Adrenal gland (tissue), 12 donors: Measurements from ENCODE around the gene CCHCR1. TPM values are rescaled to one million over a fixed set of nuclear protein-coding genes. Genes with fewer than 3 reads are reported as not detected.
"Not testable (repeated sequence)": the region's sequence is repeated elsewhere in the genome, so short reads cannot be mapped to it uniquely, and the experiment has no call there.

Experiments
- DNase-seq, 7 donors: peaks; one replicate each; pipeline ENCODE4 v3.0.0-alpha.2; 2019 to 2020
- H3K27ac ChIP-seq, 5 donors: fragments of 200-600 bp; sonication (generic) in 4 of 5; 1 replicate in 3 of 5; 2 replicates in 2 of 5; pipeline versions ENCODE4 v1.5.1 to v1.8.0; 2016 to 2020; ENCODE audit warnings: mild to moderate bottlenecking in 1 of 5
- H3K27me3 ChIP-seq: fragments of 200-600 bp; 2 replicates; pipeline ENCODE4 v1.8.0; 2021
- H3K36me3 ChIP-seq, 2 donors: fragments of 200-600 bp; replicated peaks in 1 of 2; 1 replicate in 1 of 2; 2 replicates in 1 of 2; pipeline versions ENCODE4 v1.5.1 to v1.8.0; 2018 to 2022
- H3K4me1 ChIP-seq, 2 donors: fragments of 200-600 bp; replicated peaks in 1 of 2; 1 replicate in 1 of 2; 2 replicates in 1 of 2; pipeline versions ENCODE4 v1.5.1 to v1.8.0; 2018 to 2021
- H3K4me3 ChIP-seq, 4 donors: fragments of 200-600 bp; sonication (generic) in 3 of 4; one replicate each; pipeline ENCODE4 v1.5.1; 2016 to 2018
- H3K9me3 ChIP-seq, 3 donors: fragments of 200-600 bp; sonication (generic) in 1 of 3; replicated peaks in 1 of 3; 1 replicate in 2 of 3; 2 replicates in 1 of 3; pipeline versions ENCODE4 v1.5.1 to v1.8.0; 2016 to 2021
- CTCF ChIP-seq, 6 experiments: fragments of 450-650 bp in 4 of 6; fragments of 200-600 bp in 2 of 6; sonication (generic) in 1 of 6; IDR thresholded peaks; 1 replicate in 5 of 6; 2 replicates in 1 of 6; pipeline versions ENCODE4 v1.5.1 to v1.8.0; 2016 to 2021; ENCODE audit warnings: antibody characterized with exemption in 6 of 6, mild to moderate bottlenecking in 2 of 6, moderate library complexity in 1 of 6
- POLR2A ChIP-seq, 2 donors: fragments of 450-650 bp; IDR thresholded peaks; one replicate each; pipeline ENCODE4 v1.6.1; 2017; ENCODE audit warnings: antibody characterized with exemption in 2 of 2, mild to moderate bottlenecking in 2 of 2, moderate library complexity in 1 of 2
- WGBS, 4 donors: extraction: QIAGEN DNeasy Blood & Tissue Kit in 2 of 4; methylation state at CpG; one replicate each; pipeline versions ENCODE4 v1.1.5 to v1.1.7; 2013 to 2017; 5-methylcytosine and 5-hydroxymethylcytosine counted together
- intact Hi-C, 2 donors: fragments of 100-400 bp; cut with DNase I; formaldehyde crosslinking; loops; one replicate each; pipeline versions ENCODE4 v1.14.1 to v1.15.0; 2022 to 2023
- polyA plus RNA-seq, 3 donors: library from polyadenylated mRNA; stranded (reverse); fragments of 200-250 nt in 2 of 3; fragments of 350-450 nt in 1 of 3; fragmentation: Illumina TruSeq in 1 of 3; extraction: RNeasy Lipid Tissue Mini Kit (QIAGEN cat#74804) in 1 of 3; gene quantifications; one replicate each; pipeline ENCODE4 v1.2.3, GENCODE V29; 2013 to 2014
- total RNA-seq, 9 donors: library from RNA; depleted of rRNA in 4 of 9; stranded (reverse); fragments of >200 nt in 4 of 9; fragments of 120-200 nt in 1 of 9; fragmentation: NEBNext Ultra II Directional in 1 of 9; extraction: Animal tissue kit (Norgen Biotek cat#: 25700) in 1 of 9; gene quantifications; one replicate each; pipeline versions ENCODE4 v1.1.0 to v1.2.4, GENCODE V29; 2013 to 2023
- donor health status: healthy with polysubstance abuse.
- donor health status: Bipolar disorder and iron deficiency.
- donor health status: DM: yes; HTN: yes; CAD: no.
- donor health status: DM: no; HTN: no; CAD: no.
- donor health status: DM: no; HTN: no; CAD: no.
- donor health status: DM: yes; HTN: yes; CAD: no.

The CCHCR1 gene
- total and polyA plus RNA-seq, 12 donors: 4.5 to 27.4 (median 13.6) TPM

- no peaks in the 10 kb centered on the region for H3K36me3 ChIP-seq
- no peak overlapping the region for H3K27ac ChIP-seq
- H3K4me1 ChIP-seq: no peaks in the 10 kb centered on the region
- intact Hi-C loops: no loop called here
- H3K9me3 ChIP-seq: no peaks in the 10 kb centered on the region
- no peak overlapping the region for H3K4me3 ChIP-seq
- DNase-seq: no peak
- 82 to 94% (median 88%) methylated on average over 5 of the region's 5 CpGs for WGBS, 4 donors
- TF ChIP-seq CTCF (IDR thresholded peaks at IDR 0.05) (no peak), POLR2A (IDR thresholded peaks at IDR 0.05) (no peak)
- H3K27me3 ChIP-seq: no peaks in the 10 kb centered on the region
Observed at GRCh38 chr6:31187780-31188194, 30.2 kb upstream of the CCHCR1 start.

GRCh38 chr6:31186052-31186734 is 28.6 kb upstream of the CCHCR1 start:
- Histone ChIP-seq H3K27me3 (no peaks in the 10 kb centered on the region), H3K4me1 (no peaks in the 10 kb centered on the region), H3K36me3 (no peaks in the 10 kb centered on the region), H3K9me3 (no peaks in the 10 kb centered on the region), H3K27ac (no peak overlapping the region), H3K4me3 (no peak overlapping the region)
- intact Hi-C loops: no loop called here
- WGBS, 4 donors: 83 to 91% (median 87%) methylated on average over 19 to 24 of the region's 24 CpGs
- TF ChIP-seq POLR2A (IDR thresholded peaks at IDR 0.05) (no peak), CTCF (IDR thresholded peaks at IDR 0.05) (no peak)
- peak in 1 of 7 donors; percentile 28 for DNase-seq

GRCh38 chr6:31185695-31186051 is 28.1 kb upstream of the CCHCR1 start:
- intact Hi-C loops, H3K4me1 ChIP-seq, H3K27ac ChIP-seq, DNase-seq, H3K36me3 ChIP-seq, H3K27me3 ChIP-seq, H3K9me3 ChIP-seq, H3K4me3 ChIP-seq: not testable (repeated sequence)
- WGBS, 4 donors: 90 to 96% (median 94%) methylated on average over 3 to 4 of the region's 4 CpGs

- DNase-seq, H3K4me3 ChIP-seq, H3K27ac ChIP-seq, H3K36me3 ChIP-seq, intact Hi-C loops, H3K27me3 ChIP-seq, H3K4me1 ChIP-seq, H3K9me3 ChIP-seq: not testable (repeated sequence)
- 52 to 78% (median 70%) methylated on average over 6 of the region's 6 CpGs for WGBS, 4 donors
Observed at GRCh38 chr6:31183859-31184258, 26.3 kb upstream of the CCHCR1 start.

- not testable (repeated sequence) for H3K9me3 ChIP-seq, DNase-seq
- WGBS, 4 donors: 68 to 92% (median 85%) methylated on average over 2 of the region's 2 CpGs
Observed at GRCh38 chr6:31183287-31183686, 25.7 kb upstream of the CCHCR1 start.

GRCh38 chr6:31180500-31180899 is 22.9 kb upstream of the CCHCR1 start:
- H3K4me1 ChIP-seq: no peaks in the 10 kb centered on the region
- intact Hi-C loops: no loop called here
- WGBS, 4 donors: 49 to 85% (median 70%) methylated on average over 10 to 26 of the region's 26 CpGs

More at GRCh38 chr6:31183287-31183686, 25.7 kb upstream of the CCHCR1 start:
- H3K27ac ChIP-seq, H3K27me3 ChIP-seq, H3K36me3 ChIP-seq, intact Hi-C loops, H3K4me1 ChIP-seq, H3K4me3 ChIP-seq: not testable (repeated sequence)

More at GRCh38 chr6:31180500-31180899, 22.9 kb upstream of the CCHCR1 start:
- DNase-seq: peak; percentile 37 to 95 (median 70)
- H3K4me3 ChIP-seq: no peak overlapping the region
- H3K36me3 ChIP-seq: no peaks in the 10 kb centered on the region
- no peaks in the 10 kb centered on the region for H3K27me3 ChIP-seq
- no peaks in the 10 kb centered on the region for H3K9me3 ChIP-seq
- H3K27ac ChIP-seq: no peak overlapping the region
- no peak for TF ChIP-seq CTCF (IDR thresholded peaks at IDR 0.05)
- no peak for TF ChIP-seq POLR2A (IDR thresholded peaks at IDR 0.05)
